Skeletal muscle tissue (tissue), 4 donors: ENCODE results near the gene RASSF8. TPM values are rescaled to one million over a fixed set of nuclear protein-coding genes. Genes with fewer than 3 reads are reported as not detected.
"Not testable (repeated sequence)": the region's sequence is repeated elsewhere in the genome, so short reads cannot be mapped to it uniquely, and the experiment has no call there.

Source experiments
- H3K27ac ChIP-seq: one replicate; pipeline ENCODE4 v1.7.0; 2013; ENCODE audit warnings: mild to moderate bottlenecking, low read depth, low read length, inconsistent platforms
- H3K27me3 ChIP-seq, 3 donors: one replicate each; pipeline ENCODE4 v1.7.0; 2013; ENCODE audit warnings: low read length in 3 of 3; ENCODE audit not compliant: control insufficient read depth in 3 of 3, insufficient read depth in 3 of 3
- H3K36me3 ChIP-seq, 3 donors: one replicate each; pipeline ENCODE4 v1.7.0; 2013; ENCODE audit warnings: low read length in 3 of 3; ENCODE audit not compliant: control insufficient read depth in 3 of 3, insufficient read depth in 3 of 3
- H3K4me1 ChIP-seq, 3 donors: one replicate each; pipeline ENCODE4 v1.7.0; 2013; ENCODE audit warnings: low read length in 3 of 3, mild to moderate bottlenecking in 3 of 3; ENCODE audit not compliant: control insufficient read depth in 3 of 3, insufficient read depth in 3 of 3
- H3K4me3 ChIP-seq, 3 donors: one replicate each; pipeline ENCODE4 v1.7.0; 2013; ENCODE audit warnings: low read length in 3 of 3
- H3K9ac ChIP-seq, 3 donors: one replicate each; pipeline ENCODE4 v1.7.0; 2013; ENCODE audit warnings: low read length in 3 of 3, mild to moderate bottlenecking in 3 of 3, moderate library complexity in 2 of 3, low read depth in 1 of 3
- H3K9me3 ChIP-seq, 3 donors: one replicate each; pipeline ENCODE4 v1.7.0; 2013; ENCODE audit warnings: low read length in 3 of 3; ENCODE audit not compliant: control insufficient read depth in 3 of 3
- total RNA-seq: library from RNA; depleted of rRNA; stranded (reverse); fragments of >200 nt; gene quantifications from one replicate; pipeline ENCODE4 v1.2.3, GENCODE V29; 2014
- donor health status: Osteomylitis.

The RASSF8 gene
- total RNA-seq, 1 donor from 2014 or later, result 29.7 TPM

DNA sequence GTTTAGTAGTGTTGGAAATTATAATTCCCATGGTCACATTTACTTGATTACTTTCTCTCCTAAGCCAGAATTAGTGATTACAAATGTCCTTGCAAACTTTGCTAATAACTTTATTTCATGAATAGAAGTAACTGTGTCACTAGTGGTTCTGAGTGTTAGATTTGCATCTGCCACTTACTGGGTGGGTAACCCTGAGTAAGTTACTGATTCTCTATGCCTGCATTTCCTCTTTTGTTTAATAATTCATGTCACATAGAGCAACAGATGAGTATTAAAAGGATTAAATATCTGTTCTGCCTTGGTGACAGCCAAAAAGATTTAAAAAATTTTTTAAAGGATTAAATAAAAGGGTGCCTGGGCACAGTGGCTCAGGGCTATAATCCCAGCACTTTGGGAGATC is 87.7 kb downstream of the RASSF8 start:
- Histone ChIP-seq H3K36me3 (no peaks in the 10 kb centered on the region), H3K4me1 (peaks cover 17 to 29% (median 26%) of the 10 kb centered on the region in 3 donors), H3K27me3 (no peaks in the 10 kb centered on the region), H3K4me3 (no peak overlapping the region), H3K9me3 (no peaks in the 10 kb centered on the region), H3K27ac (no peak overlapping the region), H3K9ac (no peak overlapping the region)

DNA sequence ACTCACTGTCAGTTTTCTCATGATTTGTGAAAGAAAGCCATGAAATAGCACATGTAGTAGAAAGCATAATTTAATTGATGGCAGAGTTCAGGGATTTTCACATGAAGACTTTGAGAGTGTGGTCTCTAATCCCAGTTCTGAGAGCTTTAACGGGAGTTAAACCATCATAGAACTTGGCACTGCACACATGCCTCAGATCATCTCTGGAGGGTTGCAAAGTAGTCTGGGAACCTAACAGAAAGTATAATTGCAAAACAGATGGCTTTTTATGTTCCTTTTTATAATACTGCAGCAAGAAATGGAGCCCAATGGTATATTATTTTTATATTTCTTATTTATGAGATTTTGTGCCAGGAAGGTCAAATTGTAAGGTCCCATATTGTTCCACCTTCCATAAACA is 88.4 kb downstream of the RASSF8 start:
- Histone ChIP-seq H3K9ac (no peak overlapping the region), H3K27me3 (no peaks in the 10 kb centered on the region), H3K4me3 (no peak overlapping the region), H3K4me1 (peaks cover 17 to 29% (median 26%) of the 10 kb centered on the region in 3 donors), H3K36me3 (no peaks in the 10 kb centered on the region), H3K27ac (peak overlapping the region; percentile 91), H3K9me3 (no peaks in the 10 kb centered on the region)

- Histone ChIP-seq H3K9ac (peak overlapping the region; percentile 65 to 71 (median 66)), H3K27me3 (no peaks in the 10 kb centered on the region), H3K9me3 (no peaks in the 10 kb centered on the region), H3K4me1 (peaks cover 17 to 29% (median 26%) of the 10 kb centered on the region in 3 donors), H3K36me3 (no peaks in the 10 kb centered on the region), H3K4me3 (peak overlapping the region; percentile 27 to 40 (median 36)), H3K27ac (peak overlapping the region; percentile 91)
Measured at GRCh38 chr12:26047401-26048226, 89.1 kb downstream of the RASSF8 start.

DNA sequence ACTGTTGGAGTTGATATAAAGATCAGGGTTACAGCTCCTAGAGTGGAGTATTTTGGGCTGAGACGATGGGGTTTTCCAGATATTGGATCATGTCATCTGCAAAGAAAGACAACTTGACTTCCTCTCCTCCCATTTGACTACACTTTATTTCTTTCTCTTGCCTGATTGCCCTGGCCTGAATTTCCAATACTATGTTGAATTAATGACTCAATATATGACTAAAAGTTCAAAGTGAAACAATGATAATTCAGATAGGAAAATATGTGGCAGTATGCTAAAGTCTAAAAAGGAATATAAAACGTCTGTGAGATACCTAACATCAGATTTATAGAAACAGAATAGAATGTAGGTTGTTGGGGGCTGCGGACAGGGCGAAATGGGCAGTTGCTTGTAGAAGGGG is 94.2 kb downstream of the RASSF8 start:
- Histone ChIP-seq H3K9me3 (no peaks in the 10 kb centered on the region), H3K27ac (no peak overlapping the region), H3K4me1 (peaks cover 8 to 18% (median 8%) of the 10 kb centered on the region in 3 donors), H3K9ac (no peak overlapping the region), H3K4me3 (no peak overlapping the region), H3K27me3 (no peaks in the 10 kb centered on the region), H3K36me3 (peaks cover 0 to 1% (median 0%) of the 10 kb centered on the region in 3 donors)

DNA sequence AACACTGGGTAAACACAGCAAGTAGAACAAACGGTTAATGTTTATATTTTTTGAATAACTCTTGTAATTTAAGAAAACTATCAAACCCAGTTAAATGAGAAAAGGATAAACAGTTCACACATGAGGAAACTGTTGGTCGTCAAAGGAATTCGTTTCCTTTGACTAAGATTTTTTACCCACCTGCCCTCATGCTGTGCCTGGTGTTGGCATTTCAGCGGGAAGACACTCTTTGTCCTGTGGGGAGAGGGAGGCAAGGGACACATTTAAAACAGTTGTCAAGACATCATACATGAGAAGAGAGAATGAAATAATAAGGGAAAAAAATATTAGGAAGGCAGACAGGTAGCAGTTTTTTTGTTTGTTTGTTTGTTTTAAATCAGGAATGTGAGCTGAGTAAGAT is 95.9 kb downstream of the RASSF8 start:
- peaks cover 0 to 1% (median 0%) of the 10 kb centered on the region in 3 donors for H3K36me3 ChIP-seq
- H3K9ac ChIP-seq, result no peak overlapping the region
- no peak overlapping the region for H3K27ac ChIP-seq
- H3K9me3 ChIP-seq, result no peaks in the 10 kb centered on the region
- no peaks in the 10 kb centered on the region for H3K27me3 ChIP-seq
- H3K4me1 ChIP-seq, result peaks cover 2 to 10% (median 4%) of the 10 kb centered on the region in 3 donors
- H3K4me3 ChIP-seq, result no peak overlapping the region

DNA sequence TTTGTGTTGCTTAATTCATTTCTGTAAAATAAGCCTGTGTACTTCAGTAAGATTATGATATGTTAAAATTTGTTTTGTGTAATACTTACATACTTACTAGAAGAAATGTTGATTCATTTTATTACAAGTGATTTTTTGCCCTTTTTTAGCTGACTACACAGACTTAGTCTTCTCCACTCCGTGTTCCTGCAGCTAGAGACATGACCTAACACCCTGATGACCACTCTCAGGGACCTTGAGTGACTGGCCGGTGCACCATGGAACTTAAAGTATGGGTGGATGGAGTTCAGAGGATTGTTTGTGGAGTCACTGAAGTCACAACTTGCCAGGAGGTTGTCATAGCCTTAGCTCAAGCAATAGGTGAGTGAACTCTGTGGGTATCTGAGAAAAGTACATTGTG is 96.6 kb downstream of the RASSF8 start:
- Histone ChIP-seq H3K4me1 (peaks cover 2 to 10% (median 4%) of the 10 kb centered on the region in 3 donors), H3K9me3 (no peaks in the 10 kb centered on the region), H3K4me3 (no peak overlapping the region), H3K27ac (no peak overlapping the region), H3K36me3 (peaks cover 0 to 1% (median 0%) of the 10 kb centered on the region in 3 donors), H3K9ac (no peak overlapping the region), H3K27me3 (no peaks in the 10 kb centered on the region)

- H3K27me3 ChIP-seq, result no peaks in the 10 kb centered on the region
- H3K9me3 ChIP-seq, result no peaks in the 10 kb centered on the region
- H3K27ac ChIP-seq, result no peak overlapping the region
- H3K9ac ChIP-seq, result no peak overlapping the region
- H3K4me3 ChIP-seq, result no peak overlapping the region
- H3K36me3 ChIP-seq, result peaks cover 0 to 1% (median 0%) of the 10 kb centered on the region in 3 donors
- peaks cover 2 to 10% (median 4%) of the 10 kb centered on the region in 3 donors for H3K4me1 ChIP-seq
Measured at GRCh38 chr12:26056335-26056734, 97.9 kb downstream of the RASSF8 start.

- not testable (repeated sequence) for H3K4me3 ChIP-seq, H3K4me1 ChIP-seq, H3K27me3 ChIP-seq, H3K9ac ChIP-seq, H3K27ac ChIP-seq, H3K36me3 ChIP-seq, H3K9me3 ChIP-seq
Measured at GRCh38 chr12:26057271-26057670, 98.8 kb downstream of the RASSF8 start.

DNA sequence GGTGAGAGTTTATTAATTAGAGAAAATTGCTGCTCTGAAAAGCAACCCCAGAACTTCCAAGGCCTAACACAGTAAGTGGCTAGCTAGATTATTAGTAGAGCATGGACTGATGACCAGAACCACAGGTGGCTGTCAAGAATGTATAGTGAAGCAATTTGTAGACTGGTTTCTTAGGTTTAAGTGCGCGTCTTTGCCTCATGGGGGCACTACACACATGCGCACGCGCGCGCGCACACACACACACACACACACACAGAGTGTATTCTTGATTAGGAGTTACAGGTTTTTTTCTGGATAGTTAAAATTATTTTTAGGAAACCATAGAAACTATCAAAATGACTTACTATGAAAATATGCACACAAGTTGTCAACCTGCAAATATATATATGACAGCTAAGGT is 99.8 kb downstream of the RASSF8 start:
- no peaks in the 10 kb centered on the region for H3K9me3 ChIP-seq
- H3K9ac ChIP-seq, result no peak overlapping the region
- no peaks in the 10 kb centered on the region for H3K27me3 ChIP-seq
- peaks cover 0 to 1% (median 0%) of the 10 kb centered on the region in 3 donors for H3K36me3 ChIP-seq
- no peak overlapping the region for H3K4me3 ChIP-seq
- H3K27ac ChIP-seq, result no peak overlapping the region
- peaks cover 1 to 10% (median 2%) of the 10 kb centered on the region in 3 donors for H3K4me1 ChIP-seq

GRCh38 chr12:26058818-26059217 is 100.3 kb downstream of the RASSF8 start:
- H3K9me3 ChIP-seq, result no peaks in the 10 kb centered on the region
- H3K4me1 ChIP-seq, result peaks cover 0 to 6% (median 0%) of the 10 kb centered on the region in 3 donors
- no peak overlapping the region for H3K9ac ChIP-seq
- no peak overlapping the region for H3K4me3 ChIP-seq
- H3K27ac ChIP-seq, result no peak overlapping the region
- no peaks in the 10 kb centered on the region for H3K27me3 ChIP-seq
- peaks cover 0 to 1% (median 0%) of the 10 kb centered on the region in 3 donors for H3K36me3 ChIP-seq
